IPS-18a (cell line): Measurements from ENCODE around the gene SOBP.

Source experiments
- H3K27ac ChIP-seq: one replicate; pipeline ENCODE4 v1.5.1; 2013; ENCODE audit warnings: low read length
- H3K27me3 ChIP-seq: one replicate; pipeline ENCODE4 v1.6.1; 2013; ENCODE audit warnings: mild to moderate bottlenecking, low read length; ENCODE audit not compliant: control insufficient read depth, insufficient read depth
- H3K36me3 ChIP-seq: one replicate; pipeline ENCODE4 v1.6.1; 2013; ENCODE audit warnings: low read depth, low read length; ENCODE audit not compliant: control insufficient read depth
- H3K4me1 ChIP-seq: one replicate; pipeline ENCODE4 v1.6.1; 2013; ENCODE audit warnings: low read depth, low read length; ENCODE audit not compliant: control insufficient read depth
- H3K4me3 ChIP-seq: one replicate; pipeline ENCODE4 v1.5.1; 2013; ENCODE audit warnings: low read length
- H3K9ac ChIP-seq: one replicate; pipeline ENCODE4 v1.6.1; 2013; ENCODE audit warnings: mild to moderate bottlenecking, low read length, moderate library complexity
- H3K9me3 ChIP-seq: one replicate; pipeline ENCODE4 v1.6.1; 2013; ENCODE audit warnings: low read depth, low read length; ENCODE audit not compliant: control insufficient read depth

The SOBP gene

DNA sequence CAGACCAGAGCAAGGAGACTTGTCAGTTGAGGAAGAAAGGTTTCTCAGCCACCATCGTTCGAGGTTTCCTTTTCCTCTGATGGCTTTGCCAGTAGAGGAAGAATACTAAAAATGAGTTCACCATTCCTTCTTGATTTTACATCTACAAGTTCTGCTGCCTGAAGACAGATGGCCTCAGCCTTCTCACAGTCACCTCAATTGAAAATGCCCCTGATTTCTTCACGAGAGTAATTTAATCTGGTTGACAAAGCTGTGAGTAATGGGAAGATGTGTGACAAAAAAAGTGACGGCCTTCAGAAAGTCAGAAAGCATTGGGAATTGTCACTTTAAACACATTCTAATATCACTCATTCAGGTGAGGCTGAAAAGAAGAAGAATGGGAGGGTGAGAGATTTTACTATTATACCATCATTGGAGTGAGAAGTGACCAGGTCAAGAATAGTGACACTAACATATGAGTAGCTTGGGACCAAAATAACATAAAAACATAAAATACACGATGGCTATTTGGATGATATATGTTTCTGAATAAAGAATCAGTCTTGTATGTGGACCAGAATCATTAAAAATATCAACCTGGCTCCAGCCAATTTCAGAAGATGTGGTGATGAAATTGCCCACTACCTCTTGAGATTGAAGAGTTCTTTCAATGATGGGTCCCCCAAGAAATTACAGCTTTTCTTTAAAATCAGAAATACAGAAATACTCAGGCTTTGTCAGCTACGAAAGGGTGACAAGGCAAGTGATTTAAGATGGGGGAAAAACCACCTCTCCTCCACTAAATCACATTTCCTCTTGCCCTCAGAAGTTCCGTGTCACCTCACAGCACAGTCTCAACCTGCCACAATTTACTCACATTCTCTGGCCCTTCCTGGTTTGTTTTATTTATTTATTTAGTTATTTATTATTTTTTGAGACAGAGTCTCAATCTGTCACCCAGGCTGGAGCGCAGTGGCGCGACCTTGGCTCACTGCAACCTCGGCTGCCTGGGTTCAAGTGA, 147.7 kb downstream of the SOBP start:
- H3K27ac ChIP-seq, result no peak overlapping the region
- H3K27me3 ChIP-seq, result peaks cover 22% of the 10 kb centered on the region
- H3K9me3 ChIP-seq, result no peaks in the 10 kb centered on the region
- no peak overlapping the region for H3K9ac ChIP-seq
- H3K36me3 ChIP-seq, result no peaks in the 10 kb centered on the region
- no peak overlapping the region for H3K4me3 ChIP-seq
- no peaks in the 10 kb centered on the region for H3K4me1 ChIP-seq

DNA sequence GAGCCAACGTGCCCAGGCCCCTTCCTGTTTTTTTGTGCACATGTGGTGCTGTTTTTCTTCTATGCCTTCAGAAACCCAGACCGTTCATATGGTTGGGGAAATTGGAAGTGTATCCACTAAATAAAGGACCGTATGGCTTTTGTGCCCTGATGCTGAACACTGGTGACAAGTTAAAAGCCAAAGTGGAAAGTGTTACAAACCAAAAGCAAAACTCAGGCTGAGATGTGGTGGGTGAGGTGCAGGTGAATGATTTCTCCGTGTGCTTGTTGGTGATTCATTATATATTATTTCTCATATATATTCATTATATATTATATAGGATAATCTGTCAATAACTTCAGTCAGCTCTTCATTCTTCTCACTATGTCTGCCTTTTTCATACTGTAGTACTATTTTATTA, 148.6 kb downstream of the SOBP start:
- Histone ChIP-seq H3K9me3 (no peaks in the 10 kb centered on the region), H3K36me3 (no peaks in the 10 kb centered on the region), H3K4me1 (no peaks in the 10 kb centered on the region), H3K9ac (no peak overlapping the region), H3K27ac (no peak overlapping the region), H3K4me3 (no peak overlapping the region), H3K27me3 (peaks cover 19% of the 10 kb centered on the region)

DNA sequence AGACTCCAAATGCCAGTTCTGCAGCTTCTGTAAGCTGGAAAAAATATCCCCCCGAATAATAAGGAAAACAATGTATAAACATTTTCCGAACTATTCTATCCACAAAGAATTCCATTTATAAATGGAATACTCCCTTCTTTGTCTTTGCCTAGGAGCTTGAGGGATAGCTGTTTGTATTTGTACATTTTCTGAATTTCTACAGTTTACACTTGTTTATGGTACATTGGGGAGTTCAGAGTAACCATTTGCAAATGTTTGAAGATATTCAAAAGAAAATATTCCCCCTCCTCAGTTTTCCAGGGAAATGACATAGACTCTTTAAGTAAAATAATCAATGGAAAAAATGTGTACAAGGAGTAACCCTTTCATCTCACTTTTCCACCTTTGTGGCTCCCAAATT, 149.6 kb downstream of the SOBP start:
- no peak overlapping the region for H3K27ac ChIP-seq
- no peak overlapping the region for H3K9ac ChIP-seq
- no peak overlapping the region for H3K4me3 ChIP-seq
- H3K27me3 ChIP-seq, result peaks cover 10% of the 10 kb centered on the region
- no peaks in the 10 kb centered on the region for H3K9me3 ChIP-seq
- no peaks in the 10 kb centered on the region for H3K4me1 ChIP-seq
- H3K36me3 ChIP-seq, result no peaks in the 10 kb centered on the region

DNA sequence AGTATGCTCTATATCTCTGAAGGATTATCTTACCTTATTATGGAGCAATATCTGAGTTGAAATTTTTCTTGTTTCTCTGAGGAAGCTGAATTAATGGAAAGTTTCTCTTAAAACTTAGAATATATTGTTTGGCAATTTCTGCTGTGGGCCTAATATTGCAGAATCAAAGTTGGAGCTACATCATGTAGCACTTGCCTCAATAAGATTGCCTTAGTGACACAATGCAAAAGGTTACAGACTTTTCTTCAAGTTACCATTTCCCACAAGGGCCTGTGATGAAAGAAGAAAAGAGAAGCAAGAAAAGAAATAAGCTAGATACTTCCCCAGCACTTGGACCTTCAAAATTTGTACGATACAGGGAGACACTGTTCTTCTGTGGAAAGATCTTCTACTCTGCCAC, 151.2 kb downstream of the SOBP start:
- Histone ChIP-seq H3K36me3 (no peaks in the 10 kb centered on the region), H3K9ac (no peak overlapping the region), H3K4me1 (no peaks in the 10 kb centered on the region), H3K4me3 (no peak overlapping the region), H3K9me3 (no peaks in the 10 kb centered on the region), H3K27me3 (no peaks in the 10 kb centered on the region), H3K27ac (no peak overlapping the region)

DNA sequence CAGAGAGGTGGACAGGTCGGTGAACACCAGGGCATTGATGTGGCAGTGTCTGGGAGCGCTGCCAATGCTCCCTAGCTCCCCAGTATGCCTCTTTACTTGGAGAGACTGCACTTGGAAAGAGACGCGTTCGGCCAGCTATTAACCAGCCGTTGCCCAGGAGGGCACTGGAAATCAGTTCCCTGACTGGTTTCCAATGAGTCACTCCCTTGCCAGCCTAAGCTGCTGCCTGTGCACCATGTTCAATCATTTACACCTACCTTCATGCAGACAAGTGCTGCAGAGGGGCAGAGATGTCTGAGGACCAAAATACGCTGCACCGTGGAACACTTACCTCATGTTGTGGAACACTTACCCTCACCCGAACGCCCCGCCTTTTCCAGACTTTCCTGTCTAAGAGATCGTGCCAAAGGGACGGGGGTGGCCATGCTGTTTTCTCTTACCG, 151.6 kb downstream of the SOBP start:
- Histone ChIP-seq H3K36me3 (no peaks in the 10 kb centered on the region), H3K4me1 (no peaks in the 10 kb centered on the region), H3K27me3 (no peaks in the 10 kb centered on the region), H3K9me3 (no peaks in the 10 kb centered on the region), H3K9ac (no peak overlapping the region), H3K4me3 (no peak overlapping the region), H3K27ac (no peak overlapping the region)

DNA sequence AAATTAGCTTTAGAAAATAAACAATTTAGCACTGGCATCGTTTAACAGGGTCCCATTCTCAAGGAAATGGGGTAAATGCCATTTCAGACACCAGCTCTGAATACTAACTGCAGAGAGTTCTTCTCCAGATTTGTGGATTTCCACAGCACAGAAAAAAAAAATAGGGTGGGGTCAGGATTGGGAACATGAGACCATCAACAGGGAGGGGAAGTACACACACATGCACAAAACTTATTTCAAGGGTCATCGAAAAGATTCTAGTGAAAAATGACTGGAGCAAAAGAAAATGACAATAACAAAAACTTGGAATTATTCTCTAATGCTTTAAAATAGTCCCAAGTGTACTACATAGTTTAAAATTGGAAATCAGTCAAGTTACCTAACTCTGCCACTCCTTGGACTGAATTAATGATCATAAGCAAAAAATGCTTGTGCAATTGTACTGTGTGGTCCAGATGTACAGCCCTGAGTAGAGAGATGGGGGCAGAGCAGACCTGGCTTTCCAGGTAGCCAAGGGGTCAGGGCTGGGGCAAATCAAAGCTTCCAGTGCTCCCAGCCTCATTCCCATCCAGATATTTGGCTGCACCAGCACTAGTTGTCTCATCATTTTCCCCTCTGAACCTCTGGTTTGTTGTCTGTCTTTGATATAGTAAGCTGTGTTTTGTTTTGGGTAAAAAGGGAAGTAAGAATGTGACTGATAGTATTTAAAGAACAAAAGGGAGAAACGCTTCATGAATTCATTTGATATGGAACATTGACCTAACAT, 152.4 kb downstream of the SOBP start:
- H3K27me3 ChIP-seq, result no peaks in the 10 kb centered on the region

DNA sequence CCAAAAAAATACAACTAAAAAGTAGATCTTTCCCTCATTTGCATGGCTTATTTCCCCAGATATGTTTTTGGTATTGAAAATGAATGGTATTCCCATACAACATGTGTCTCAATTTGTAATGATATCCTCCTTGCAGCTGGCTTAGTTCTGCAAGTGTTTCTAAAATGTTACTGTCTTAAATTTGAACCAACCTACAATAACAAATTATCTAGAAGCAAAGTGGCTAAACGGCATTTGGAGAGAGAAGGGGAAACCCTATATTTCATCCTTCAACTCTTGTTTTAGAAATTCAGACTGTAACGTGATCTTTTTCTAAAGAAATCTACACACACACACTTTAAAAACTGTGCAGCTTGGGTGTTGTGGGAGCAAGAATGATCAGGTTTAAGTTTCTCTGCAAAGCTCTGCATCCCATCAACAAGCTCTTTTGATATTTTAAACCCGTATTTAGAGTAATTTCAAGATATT, 153.0 kb downstream of the SOBP start:
- Histone ChIP-seq H3K9ac (no peak overlapping the region), H3K9me3 (no peaks in the 10 kb centered on the region), H3K27ac (no peak overlapping the region), H3K4me1 (no peaks in the 10 kb centered on the region), H3K36me3 (no peaks in the 10 kb centered on the region), H3K27me3 (no peaks in the 10 kb centered on the region), H3K4me3 (no peak overlapping the region)

More for the DNA sequence above, 152.4 kb downstream of the SOBP start:
- no peaks in the 10 kb centered on the region for H3K9me3 ChIP-seq
- H3K27ac ChIP-seq, result no peak overlapping the region
- no peaks in the 10 kb centered on the region for H3K4me1 ChIP-seq
- H3K36me3 ChIP-seq, result no peaks in the 10 kb centered on the region
- H3K4me3 ChIP-seq, result no peak overlapping the region
- H3K9ac ChIP-seq, result no peak overlapping the region

DNA sequence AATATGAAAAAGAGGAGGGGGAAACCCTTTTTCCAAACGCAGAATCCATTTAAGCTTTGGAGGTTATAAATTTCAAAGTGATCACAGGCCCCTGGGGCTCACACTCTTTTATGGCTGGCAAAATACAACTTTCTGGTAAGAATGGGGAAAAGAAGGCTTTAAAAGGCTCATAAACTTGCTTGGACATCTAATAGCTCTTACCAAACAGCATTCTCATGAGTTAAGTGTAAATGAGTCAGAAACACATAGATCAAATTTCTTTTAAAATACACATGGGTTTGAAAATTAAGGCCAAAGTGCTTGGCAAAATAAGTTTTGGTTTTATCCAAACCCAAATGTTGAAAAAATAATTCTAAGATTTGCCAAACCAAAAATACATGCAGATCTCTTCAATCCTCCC, 154.6 kb downstream of the SOBP start:
- Histone ChIP-seq H3K27me3 (no peaks in the 10 kb centered on the region), H3K36me3 (no peaks in the 10 kb centered on the region), H3K9ac (no peak overlapping the region), H3K27ac (no peak overlapping the region), H3K9me3 (no peaks in the 10 kb centered on the region), H3K4me3 (no peak overlapping the region), H3K4me1 (no peaks in the 10 kb centered on the region)

DNA sequence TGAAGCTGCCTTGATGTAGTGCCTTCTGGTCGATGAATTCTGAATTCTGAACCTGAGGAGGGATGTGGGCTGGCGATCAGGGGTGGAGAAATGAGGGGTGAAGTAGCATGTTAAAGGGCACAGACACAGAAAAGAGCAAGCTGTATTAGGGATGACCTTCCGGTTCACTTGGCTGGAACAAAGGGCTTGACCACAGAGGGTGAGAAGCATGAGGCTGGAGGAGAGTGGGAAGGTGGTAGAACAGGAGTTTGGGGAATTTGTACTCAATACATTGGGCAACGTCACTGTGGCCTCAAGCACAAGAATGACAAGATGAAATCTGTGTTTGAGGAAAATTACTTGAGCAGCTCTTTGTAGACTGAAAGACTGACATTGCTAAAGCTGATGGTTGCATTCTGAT, 155.8 kb downstream of the SOBP start:
- Histone ChIP-seq H3K9me3 (no peaks in the 10 kb centered on the region), H3K4me3 (no peak overlapping the region), H3K36me3 (no peaks in the 10 kb centered on the region), H3K27me3 (no peaks in the 10 kb centered on the region), H3K4me1 (no peaks in the 10 kb centered on the region), H3K9ac (no peak overlapping the region), H3K27ac (no peak overlapping the region)

DNA sequence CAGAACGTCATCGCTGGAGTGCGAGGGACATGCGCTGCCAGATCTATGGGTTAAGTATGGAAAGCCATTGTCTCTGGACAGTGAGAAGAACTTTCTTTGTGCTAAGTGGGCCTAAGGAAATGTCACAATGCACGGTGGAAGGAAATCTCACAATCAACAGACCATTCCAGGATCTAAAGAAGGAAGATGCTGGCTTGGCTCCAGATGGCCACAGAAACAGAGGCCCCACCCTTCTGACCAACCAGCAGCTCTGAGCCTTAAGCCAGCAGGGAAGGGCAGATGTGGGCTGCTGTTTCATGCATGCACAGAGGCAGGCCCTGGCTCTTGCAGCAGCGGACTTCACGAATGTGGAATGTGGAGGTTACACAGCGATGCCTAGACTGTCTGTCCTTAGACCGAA, 156.3 kb downstream of the SOBP start:
- H3K4me1 ChIP-seq, result no peaks in the 10 kb centered on the region
- H3K36me3 ChIP-seq, result no peaks in the 10 kb centered on the region
- no peaks in the 10 kb centered on the region for H3K27me3 ChIP-seq
- H3K9me3 ChIP-seq, result no peaks in the 10 kb centered on the region
- H3K4me3 ChIP-seq, result no peak overlapping the region
- no peak overlapping the region for H3K9ac ChIP-seq
- H3K27ac ChIP-seq, result no peak overlapping the region

DNA sequence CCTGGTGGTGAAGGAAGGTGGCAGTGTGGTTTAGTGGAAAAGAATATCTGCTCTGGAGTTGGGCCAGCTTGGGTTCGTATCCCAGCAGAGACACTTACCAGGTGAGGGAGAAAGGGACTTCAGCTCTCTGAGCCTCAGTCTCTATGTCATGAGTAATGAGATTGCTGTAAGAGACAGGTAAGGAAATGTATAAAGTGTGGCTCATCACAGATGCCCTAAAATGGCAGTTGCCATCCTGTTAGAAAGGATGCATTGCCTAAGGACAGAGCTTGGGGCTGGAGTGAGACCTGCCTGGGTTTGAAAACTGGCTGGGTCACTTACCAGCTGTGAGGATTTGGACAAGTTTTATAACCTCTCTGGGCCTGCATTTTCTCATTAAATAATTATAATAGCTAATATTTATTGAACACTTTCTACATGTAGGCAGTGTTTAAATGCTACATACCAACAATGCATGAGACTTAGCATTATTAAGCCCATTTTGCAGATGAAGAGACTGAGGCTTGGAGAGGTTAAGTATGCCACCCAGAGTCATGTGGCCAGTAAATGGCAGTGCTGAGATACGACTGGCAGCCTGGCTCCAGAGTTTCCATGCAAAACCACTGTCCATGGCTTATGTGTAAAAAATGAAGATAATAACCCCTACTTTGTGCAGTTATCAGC, 157.0 kb downstream of the SOBP start:
- no peaks in the 10 kb centered on the region for H3K27me3 ChIP-seq
- H3K4me1 ChIP-seq, result no peaks in the 10 kb centered on the region
- no peaks in the 10 kb centered on the region for H3K36me3 ChIP-seq
- H3K9me3 ChIP-seq, result no peaks in the 10 kb centered on the region
- no peak overlapping the region for H3K4me3 ChIP-seq
- H3K9ac ChIP-seq, result no peak overlapping the region
- no peak overlapping the region for H3K27ac ChIP-seq
